HepG2 (cell line): ENCODE results near the gene LINC00237. TPM values are rescaled to one million over a fixed set of nuclear protein-coding genes. Genes with fewer than 3 reads are reported as not detected.

Source experiments
- ARNTL ChIP-seq: sonication (generic); formaldehyde crosslinking; IDR thresholded peaks from 2 replicates; pipeline ENCODE4 v1.4.0; 2020; ENCODE audit warnings: mild to moderate bottlenecking, missing genetic modification reagents
- DPF2 ChIP-seq: sonication (generic); formaldehyde crosslinking; IDR thresholded peaks from 2 replicates; pipeline ENCODE4 v1.4.0; 2020; ENCODE audit warnings: mild to moderate bottlenecking, low read depth, missing genetic modification reagents, borderline replicate concordance
- GATA4 ChIP-seq: sonication (generic); IDR thresholded peaks from 2 replicates; pipeline ENCODE4 v1.6.1; 2016; ENCODE audit warnings: antibody characterized with exemption, low read depth, borderline replicate concordance
- HNF4A ChIP-seq: sonication (generic); formaldehyde crosslinking; IDR thresholded peaks from 2 replicates; pipeline ENCODE4 v1.4.0; 2020; ENCODE audit warnings: missing genetic modification reagents
- NFE2L1 ChIP-seq: sonication (generic); formaldehyde crosslinking; IDR thresholded peaks from 2 replicates; pipeline ENCODE4 v1.4.0; 2020; ENCODE audit warnings: missing genetic modification reagents, mild to moderate bottlenecking, borderline replicate concordance
- PCBP2 ChIP-seq: fragments of 200-400 bp; formaldehyde crosslinking; optimal IDR thresholded peaks from 2 replicates; pipeline ENCODE3; 2018; ENCODE audit warnings: low read length, low read depth; ENCODE audit not compliant: poor library complexity, severe bottlenecking
- PHF8 ChIP-seq: sonication (generic); formaldehyde crosslinking; IDR thresholded peaks from 2 replicates; pipeline ENCODE4 v1.5.0; 2020; ENCODE audit warnings: missing genetic modification reagents
- PITX1 ChIP-seq: sonication (generic); formaldehyde crosslinking; IDR thresholded peaks from 2 replicates; pipeline ENCODE4 v1.5.1; 2020; ENCODE audit warnings: mild to moderate bottlenecking, missing genetic modification reagents
- POLR2G ChIP-seq: fragments of 200-400 bp; formaldehyde crosslinking; IDR thresholded peaks from 2 replicates; pipeline ENCODE4 v1.6.1; 2018; ENCODE audit warnings: mild to moderate bottlenecking, low read depth, low read length, moderate library complexity
- SRSF1 ChIP-seq: fragments of 200-400 bp; formaldehyde crosslinking; optimal IDR thresholded peaks from 2 replicates; pipeline ENCODE3; 2017; ENCODE audit warnings: mild to moderate bottlenecking, low read depth, low read length, moderate library complexity
- TARDBP ChIP-seq: sonication (generic); formaldehyde crosslinking; IDR thresholded peaks from 2 replicates; pipeline ENCODE4 v1.8.0; 2022; ENCODE audit warnings: mild to moderate bottlenecking, missing genetic modification reagents
- ZBTB7B ChIP-seq: sonication (generic); formaldehyde crosslinking; IDR thresholded peaks from 2 replicates; pipeline ENCODE4 v1.4.0; 2020; ENCODE audit warnings: missing genetic modification reagents
- ZFY ChIP-seq: sonication (generic); formaldehyde crosslinking; IDR thresholded peaks from 2 replicates; pipeline ENCODE4 v1.4.0; 2020; ENCODE audit warnings: missing genetic modification reagents
- ZNF124 ChIP-seq: sonication (generic); formaldehyde crosslinking; IDR thresholded peaks from 2 replicates; pipeline ENCODE4 v1.4.0; 2020; ENCODE audit warnings: missing genetic modification reagents
- ZNF556 ChIP-seq: sonication (generic); formaldehyde crosslinking; IDR thresholded peaks from 2 replicates; pipeline ENCODE4 v1.4.0; 2020; ENCODE audit warnings: mild to moderate bottlenecking, missing genetic modification reagents, borderline replicate concordance
- ZNF567 ChIP-seq: sonication (generic); formaldehyde crosslinking; IDR thresholded peaks from 2 replicates; pipeline ENCODE4 v1.8.1; 2023; ENCODE audit warnings: mild to moderate bottlenecking, missing genetic modification reagents, borderline replicate concordance
- polyA plus RNA-seq, 8 experiments: library from polyadenylated mRNA; depleted of rRNA in 3 of 8; stranded (reverse) in 7 of 8; unstranded in 1 of 8; fragments of >200 nt; fragmentation: Illumina TruSeq in 4 of 8; extraction: Trizol in 4 of 8; gene quantifications; 2 replicates each; pipeline versions ENCODE4 v1.2.1 to v1.2.3, GENCODE V29; 2011 to 2016; ENCODE audit warnings: low read depth in 4 of 8, missing spikeins in 1 of 8, mixed read lengths in 1 of 8; ENCODE audit not compliant: insufficient read depth in 1 of 8
- total RNA-seq, 5 experiments: library from RNA; depleted of rRNA; stranded (reverse); fragments of >200 nt; fragmentation: Illumina TruSeq; extraction: Trizol; gene quantifications; 2 replicates each; pipeline ENCODE4 v1.2.3, GENCODE V29; 2016; ENCODE audit warnings: low read depth in 1 of 5
- TF ChIP-seq, protein P1 (sequence below): IDR thresholded peaks from 2 replicates; pipeline ENCODE4 v1.6.1; 2018; ENCODE audit warnings: missing genetic modification reagents, mild to moderate bottlenecking, missing compliant biosample characterization
- TF ChIP-seq, protein P2 (sequence below): sonication (generic); formaldehyde crosslinking; IDR thresholded peaks from 2 replicates; pipeline ENCODE4 v1.4.0; 2020; ENCODE audit warnings: missing genetic modification reagents, borderline replicate concordance
- TF ChIP-seq, protein P3 (sequence below): sonication (generic); formaldehyde crosslinking; IDR thresholded peaks from 2 replicates; pipeline ENCODE4 v1.4.0; 2020; ENCODE audit warnings: missing genetic modification reagents
- TF ChIP-seq, protein P4 (sequence below): sonication (generic); formaldehyde crosslinking; IDR thresholded peaks from 2 replicates; pipeline ENCODE4 v1.4.0; 2020; ENCODE audit warnings: missing genetic modification reagents, borderline replicate concordance

Gene LINC00237
- total and polyA plus RNA-seq, 2 of the 13 experiments (the other 11 are each of a cell fraction or from before 2014, with no cell fraction given): not detected

DNA sequence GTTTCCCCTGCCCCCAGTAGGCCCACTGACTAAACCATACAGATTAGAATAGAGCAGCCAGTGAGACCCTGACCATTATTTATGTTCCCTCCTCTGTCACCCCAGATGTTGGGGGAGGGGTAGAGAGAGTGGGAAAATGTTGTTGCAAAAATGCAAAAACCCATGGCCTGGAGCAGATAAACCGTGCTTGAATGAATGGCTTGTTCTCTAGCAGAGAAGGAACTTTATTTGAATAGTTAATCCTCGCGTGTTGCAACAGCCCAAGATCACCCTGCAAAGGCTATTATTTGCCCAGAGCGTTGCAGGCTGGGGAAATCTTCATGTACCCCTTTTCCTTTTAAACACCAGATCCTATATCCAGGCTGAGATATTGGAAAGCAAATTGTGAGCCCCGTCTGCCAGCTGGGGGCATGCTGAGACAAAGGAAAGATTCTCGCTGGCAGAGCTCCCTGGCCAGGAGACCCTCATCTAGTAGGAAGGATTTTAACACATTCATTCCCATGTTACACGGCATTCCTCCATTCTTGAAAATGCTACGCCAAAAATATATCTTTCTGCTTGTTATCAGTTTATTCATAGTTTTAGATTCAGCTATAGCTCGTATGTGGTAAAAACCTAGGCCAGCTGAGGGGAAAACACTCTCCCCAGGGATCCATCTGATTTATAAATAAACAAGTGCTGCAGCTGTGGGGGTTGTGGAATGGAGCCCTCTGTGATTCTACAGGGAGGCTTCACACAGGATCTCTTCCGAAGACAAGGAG, 53.0 kb downstream of the LINC00237 start (continued):
- TF ChIP-seq SRSF1: no peak
- peak; percentile 53; the same call in 1 of the 2 replicates for TF ChIP-seq DPF2 (CRISPR knock-in tag)
- TF ChIP-seq, protein P1, sequence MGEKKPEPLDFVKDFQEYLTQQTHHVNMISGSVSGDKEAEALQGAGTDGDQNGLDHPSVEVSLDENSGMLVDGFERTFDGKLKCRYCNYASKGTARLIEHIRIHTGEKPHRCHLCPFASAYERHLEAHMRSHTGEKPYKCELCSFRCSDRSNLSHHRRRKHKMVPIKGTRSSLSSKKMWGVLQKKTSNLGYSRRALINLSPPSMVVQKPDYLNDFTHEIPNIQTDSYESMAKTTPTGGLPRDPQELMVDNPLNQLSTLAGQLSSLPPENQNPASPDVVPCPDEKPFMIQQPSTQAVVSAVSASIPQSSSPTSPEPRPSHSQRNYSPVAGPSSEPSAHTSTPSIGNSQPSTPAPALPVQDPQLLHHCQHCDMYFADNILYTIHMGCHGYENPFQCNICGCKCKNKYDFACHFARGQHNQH (CRISPR knock-in tag): peak; percentile 76
- TF ChIP-seq, protein P2, sequence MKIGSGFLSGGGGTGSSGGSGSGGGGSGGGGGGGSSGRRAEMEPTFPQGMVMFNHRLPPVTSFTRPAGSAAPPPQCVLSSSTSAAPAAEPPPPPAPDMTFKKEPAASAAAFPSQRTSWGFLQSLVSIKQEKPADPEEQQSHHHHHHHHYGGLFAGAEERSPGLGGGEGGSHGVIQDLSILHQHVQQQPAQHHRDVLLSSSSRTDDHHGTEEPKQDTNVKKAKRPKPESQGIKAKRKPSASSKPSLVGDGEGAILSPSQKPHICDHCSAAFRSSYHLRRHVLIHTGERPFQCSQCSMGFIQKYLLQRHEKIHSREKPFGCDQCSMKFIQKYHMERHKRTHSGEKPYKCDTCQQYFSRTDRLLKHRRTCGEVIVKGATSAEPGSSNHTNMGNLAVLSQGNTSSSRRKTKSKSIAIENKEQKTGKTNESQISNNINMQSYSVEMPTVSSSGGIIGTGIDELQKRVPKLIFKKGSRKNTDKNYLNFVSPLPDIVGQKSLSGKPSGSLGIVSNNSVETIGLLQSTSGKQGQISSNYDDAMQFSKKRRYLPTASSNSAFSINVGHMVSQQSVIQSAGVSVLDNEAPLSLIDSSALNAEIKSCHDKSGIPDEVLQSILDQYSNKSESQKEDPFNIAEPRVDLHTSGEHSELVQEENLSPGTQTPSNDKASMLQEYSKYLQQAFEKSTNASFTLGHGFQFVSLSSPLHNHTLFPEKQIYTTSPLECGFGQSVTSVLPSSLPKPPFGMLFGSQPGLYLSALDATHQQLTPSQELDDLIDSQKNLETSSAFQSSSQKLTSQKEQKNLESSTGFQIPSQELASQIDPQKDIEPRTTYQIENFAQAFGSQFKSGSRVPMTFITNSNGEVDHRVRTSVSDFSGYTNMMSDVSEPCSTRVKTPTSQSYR (CRISPR knock-in tag): peak; percentile 99
- TF ChIP-seq ZNF556: no peak
- peak; percentile 64 for TF ChIP-seq TARDBP (CRISPR knock-in tag)
- TF ChIP-seq ZBTB7B (CRISPR knock-in tag): peak; percentile 80
- peak; percentile 100 for TF ChIP-seq PITX1 (CRISPR knock-in tag)
- TF ChIP-seq ARNTL (CRISPR knock-in tag): no peak; the same call in 1 of the 2 replicates
- TF ChIP-seq, protein P3, sequence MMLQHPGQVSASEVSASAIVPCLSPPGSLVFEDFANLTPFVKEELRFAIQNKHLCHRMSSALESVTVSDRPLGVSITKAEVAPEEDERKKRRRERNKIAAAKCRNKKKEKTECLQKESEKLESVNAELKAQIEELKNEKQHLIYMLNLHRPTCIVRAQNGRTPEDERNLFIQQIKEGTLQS (CRISPR knock-in tag): peak; percentile 55; the same call in 1 of the 2 replicates
- TF ChIP-seq GATA4: peak; percentile 57; the same call in 1 of the 2 replicates
- no peak for TF ChIP-seq PCBP2
- TF ChIP-seq HNF4A (CRISPR knock-in tag): peak; percentile 50; the same call in 1 of the 2 replicates
- peak; percentile 93; the same call in 1 of the 2 replicates for TF ChIP-seq ZNF124
- TF ChIP-seq, protein P4, sequence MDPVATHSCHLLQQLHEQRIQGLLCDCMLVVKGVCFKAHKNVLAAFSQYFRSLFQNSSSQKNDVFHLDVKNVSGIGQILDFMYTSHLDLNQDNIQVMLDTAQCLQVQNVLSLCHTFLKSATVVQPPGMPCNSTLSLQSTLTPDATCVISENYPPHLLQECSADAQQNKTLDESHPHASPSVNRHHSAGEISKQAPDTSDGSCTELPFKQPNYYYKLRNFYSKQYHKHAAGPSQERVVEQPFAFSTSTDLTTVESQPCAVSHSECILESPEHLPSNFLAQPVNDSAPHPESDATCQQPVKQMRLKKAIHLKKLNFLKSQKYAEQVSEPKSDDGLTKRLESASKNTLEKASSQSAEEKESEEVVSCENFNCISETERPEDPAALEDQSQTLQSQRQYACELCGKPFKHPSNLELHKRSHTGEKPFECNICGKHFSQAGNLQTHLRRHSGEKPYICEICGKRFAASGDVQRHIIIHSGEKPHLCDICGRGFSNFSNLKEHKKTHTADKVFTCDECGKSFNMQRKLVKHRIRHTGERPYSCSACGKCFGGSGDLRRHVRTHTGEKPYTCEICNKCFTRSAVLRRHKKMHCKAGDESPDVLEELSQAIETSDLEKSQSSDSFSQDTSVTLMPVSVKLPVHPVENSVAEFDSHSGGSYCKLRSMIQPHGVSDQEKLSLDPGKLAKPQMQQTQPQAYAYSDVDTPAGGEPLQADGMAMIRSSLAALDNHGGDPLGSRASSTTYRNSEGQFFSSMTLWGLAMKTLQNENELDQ (CRISPR knock-in tag): no peak
- TF ChIP-seq ZFY: peak; percentile 51; the same call in 1 of the 2 replicates
- 0 out of 2 replicates have a peak, but pooled peaks have one; percentile 25 for TF ChIP-seq POLR2G
- TF ChIP-seq ZNF567: peak; percentile 24; the same call in 1 of the 2 replicates
- no peak for TF ChIP-seq NFE2L1 (CRISPR knock-in tag)
- 0 out of 2 replicates have a peak, but pooled peaks have one; percentile 14 for TF ChIP-seq PHF8 (CRISPR knock-in tag)
